Measurements from ENCODE around the gene ERLEC1. TPM values are rescaled to one million over a fixed set of nuclear protein-coding genes. Genes with fewer than 3 reads are reported as not detected.
A peak's percentile ranks its signal among the peaks of the same experiment; 100 is the strongest.

The ERLEC1 gene
- polyA plus RNA-seq, 1 donor from 2014 or later = 88.6 TPM

DNA sequence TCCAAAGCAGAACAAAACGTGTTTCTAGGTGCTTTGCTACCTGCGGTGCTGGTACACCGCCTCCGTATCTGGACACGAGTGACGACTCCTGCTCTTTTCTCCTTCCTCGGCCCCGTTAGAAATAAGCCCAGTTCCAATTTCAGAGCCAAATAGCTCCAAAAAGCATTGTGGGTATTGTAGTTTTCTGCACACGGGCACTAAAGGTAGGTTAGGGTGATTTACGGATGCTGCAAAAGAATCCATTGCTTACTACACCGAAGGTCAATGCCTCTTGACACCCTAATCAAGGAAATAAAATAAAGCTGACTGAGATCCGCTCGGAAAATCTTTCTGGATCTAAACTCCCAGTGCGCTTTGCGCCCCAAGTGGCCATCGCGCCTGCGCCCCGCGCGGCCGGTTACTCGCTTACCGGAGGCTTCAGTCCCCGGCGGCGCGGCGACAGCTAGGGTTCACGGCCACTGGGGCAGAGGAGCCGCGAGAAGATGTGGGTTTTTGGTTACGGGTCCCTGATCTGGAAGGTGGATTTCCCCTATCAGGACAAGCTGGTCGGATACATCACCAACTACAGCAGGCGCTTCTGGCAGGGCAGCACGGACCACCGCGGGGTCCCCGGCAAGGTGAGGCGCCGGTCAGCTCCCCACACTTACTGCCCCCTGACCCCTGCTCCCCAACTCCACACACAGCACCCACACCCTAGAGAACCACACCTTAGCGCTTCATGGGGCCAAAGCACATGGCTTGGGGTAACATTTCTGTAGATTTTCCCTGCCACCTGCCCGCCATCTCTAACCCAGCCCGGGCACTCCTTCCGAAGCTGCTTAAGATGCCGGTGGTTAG is 19.2 kb upstream of the ERLEC1 start, which contains the start of gene CHAC2:
CHAC2 (plus strand) TSS at position 400 of the 837 bp plus-strand sequence; CDS start at position 483, 83 bp downstream.
- no peaks in the 10 kb centered on the region for H3K27me3 ChIP-seq (ENCODE audit: insufficient read depth, low read depth, low read length)

DNA sequence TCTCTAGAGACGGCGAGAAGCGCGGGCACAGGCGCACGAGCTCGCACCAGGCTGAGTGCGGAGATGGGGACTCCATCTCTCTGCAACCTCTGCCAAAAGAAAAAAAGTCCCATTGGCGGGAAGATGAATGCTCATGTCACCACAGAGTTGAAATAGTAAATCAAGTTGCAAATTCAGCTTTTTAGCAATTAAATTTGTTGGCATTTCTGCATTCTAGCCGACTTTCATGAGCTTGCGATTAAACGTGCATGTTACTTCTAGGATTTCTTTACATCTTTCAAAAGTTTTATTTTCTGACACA is 18.7 kb upstream of the ERLEC1 start:
- H3K4me3 ChIP-seq (ENCODE audit: low read length) = peak overlapping the region; percentile 81
- no peaks in the 10 kb centered on the region for H3K9me3 ChIP-seq (ENCODE audit: low read length)
- H3K79me2 ChIP-seq (replicated peaks; ENCODE audit: insufficient read depth, low read length) = peaks cover 14% of the 10 kb centered on the region
- H3K27ac ChIP-seq (ENCODE audit: low read length) = peak overlapping the region; percentile 84
- H3F3A ChIP-seq (ENCODE audit: insufficient read depth, low read length, poor library complexity, severe bottlenecking) = no peaks in the 10 kb centered on the region
- no peaks in the 10 kb centered on the region for H3K36me3 ChIP-seq (ENCODE audit: insufficient read depth, low read length)
- H3K4me2 ChIP-seq (ENCODE audit: low read length) = peak overlapping the region; percentile 85
- peak overlapping the region; percentile 76 for H3K9ac ChIP-seq (ENCODE audit: low read length)
- H3K27me3 ChIP-seq (ENCODE audit: insufficient read depth, low read depth, low read length) = no peaks in the 10 kb centered on the region
- no peaks in the 10 kb centered on the region for H4K20me1 ChIP-seq (ENCODE audit: insufficient read depth)
- H3K9me2 ChIP-seq (ENCODE audit: insufficient read depth, low read length) = no peaks in the 10 kb centered on the region
- H2AFZ ChIP-seq (ENCODE audit: low read depth, low read length) = peak overlapping the region; percentile 89
- TF ChIP-seq EP300 (conservative IDR thresholded peaks at IDR 0.05; ENCODE audit: poor library complexity, severe bottlenecking) = no peak
- TF ChIP-seq EZH2 (IDR thresholded peaks at IDR 0.05; ENCODE audit: borderline replicate concordance, insufficient read depth, low read length, poor library complexity, severe bottlenecking) = no peak
- no peak for TF ChIP-seq SMC3 (conservative IDR thresholded peaks at IDR 0.05; ENCODE audit: poor library complexity)
- TF ChIP-seq, protein P1, sequence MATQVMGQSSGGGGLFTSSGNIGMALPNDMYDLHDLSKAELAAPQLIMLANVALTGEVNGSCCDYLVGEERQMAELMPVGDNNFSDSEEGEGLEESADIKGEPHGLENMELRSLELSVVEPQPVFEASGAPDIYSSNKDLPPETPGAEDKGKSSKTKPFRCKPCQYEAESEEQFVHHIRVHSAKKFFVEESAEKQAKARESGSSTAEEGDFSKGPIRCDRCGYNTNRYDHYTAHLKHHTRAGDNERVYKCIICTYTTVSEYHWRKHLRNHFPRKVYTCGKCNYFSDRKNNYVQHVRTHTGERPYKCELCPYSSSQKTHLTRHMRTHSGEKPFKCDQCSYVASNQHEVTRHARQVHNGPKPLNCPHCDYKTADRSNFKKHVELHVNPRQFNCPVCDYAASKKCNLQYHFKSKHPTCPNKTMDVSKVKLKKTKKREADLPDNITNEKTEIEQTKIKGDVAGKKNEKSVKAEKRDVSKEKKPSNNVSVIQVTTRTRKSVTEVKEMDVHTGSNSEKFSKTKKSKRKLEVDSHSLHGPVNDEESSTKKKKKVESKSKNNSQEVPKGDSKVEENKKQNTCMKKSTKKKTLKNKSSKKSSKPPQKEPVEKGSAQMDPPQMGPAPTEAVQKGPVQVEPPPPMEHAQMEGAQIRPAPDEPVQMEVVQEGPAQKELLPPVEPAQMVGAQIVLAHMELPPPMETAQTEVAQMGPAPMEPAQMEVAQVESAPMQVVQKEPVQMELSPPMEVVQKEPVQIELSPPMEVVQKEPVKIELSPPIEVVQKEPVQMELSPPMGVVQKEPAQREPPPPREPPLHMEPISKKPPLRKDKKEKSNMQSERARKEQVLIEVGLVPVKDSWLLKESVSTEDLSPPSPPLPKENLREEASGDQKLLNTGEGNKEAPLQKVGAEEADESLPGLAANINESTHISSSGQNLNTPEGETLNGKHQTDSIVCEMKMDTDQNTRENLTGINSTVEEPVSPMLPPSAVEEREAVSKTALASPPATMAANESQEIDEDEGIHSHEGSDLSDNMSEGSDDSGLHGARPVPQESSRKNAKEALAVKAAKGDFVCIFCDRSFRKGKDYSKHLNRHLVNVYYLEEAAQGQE (IDR thresholded peaks at IDR 0.05; ENCODE audit: borderline replicate concordance) = no peak
- TF ChIP-seq RAD21 (conservative IDR thresholded peaks at IDR 0.05) = no peak
- TF ChIP-seq, protein P2, sequence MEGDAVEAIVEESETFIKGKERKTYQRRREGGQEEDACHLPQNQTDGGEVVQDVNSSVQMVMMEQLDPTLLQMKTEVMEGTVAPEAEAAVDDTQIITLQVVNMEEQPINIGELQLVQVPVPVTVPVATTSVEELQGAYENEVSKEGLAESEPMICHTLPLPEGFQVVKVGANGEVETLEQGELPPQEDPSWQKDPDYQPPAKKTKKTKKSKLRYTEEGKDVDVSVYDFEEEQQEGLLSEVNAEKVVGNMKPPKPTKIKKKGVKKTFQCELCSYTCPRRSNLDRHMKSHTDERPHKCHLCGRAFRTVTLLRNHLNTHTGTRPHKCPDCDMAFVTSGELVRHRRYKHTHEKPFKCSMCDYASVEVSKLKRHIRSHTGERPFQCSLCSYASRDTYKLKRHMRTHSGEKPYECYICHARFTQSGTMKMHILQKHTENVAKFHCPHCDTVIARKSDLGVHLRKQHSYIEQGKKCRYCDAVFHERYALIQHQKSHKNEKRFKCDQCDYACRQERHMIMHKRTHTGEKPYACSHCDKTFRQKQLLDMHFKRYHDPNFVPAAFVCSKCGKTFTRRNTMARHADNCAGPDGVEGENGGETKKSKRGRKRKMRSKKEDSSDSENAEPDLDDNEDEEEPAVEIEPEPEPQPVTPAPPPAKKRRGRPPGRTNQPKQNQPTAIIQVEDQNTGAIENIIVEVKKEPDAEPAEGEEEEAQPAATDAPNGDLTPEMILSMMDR (IDR thresholded peaks at IDR 0.05; ENCODE audit: poor library complexity, severe bottlenecking) = no peak

More for the DNA sequence above, 19.2 kb upstream of the ERLEC1 start, which contains the start of gene CHAC2:
- Histone ChIP-seq H3K79me2 (replicated peaks; ENCODE audit: insufficient read depth, low read length) (peaks cover 14% of the 10 kb centered on the region), H3F3A (ENCODE audit: insufficient read depth, low read length, poor library complexity, severe bottlenecking) (no peaks in the 10 kb centered on the region), H3K36me3 (ENCODE audit: insufficient read depth, low read length) (no peaks in the 10 kb centered on the region), H4K20me1 (ENCODE audit: insufficient read depth) (no peaks in the 10 kb centered on the region), H3K9me3 (ENCODE audit: low read length) (no peaks in the 10 kb centered on the region), H3K4me2 (ENCODE audit: low read length) (peak within 1 kb of the TSS; percentile 85), H3K9me2 (ENCODE audit: insufficient read depth, low read length) (no peaks in the 10 kb centered on the region), H3K9ac (ENCODE audit: low read length) (peak within 1 kb of the TSS; percentile 76), H3K4me3 (ENCODE audit: low read length) (peak within 1 kb of the TSS; percentile 81), H3K27ac (ENCODE audit: low read length) (peak within 1 kb of the TSS; percentile 84), H2AFZ (ENCODE audit: low read depth, low read length) (peak within 1 kb of the TSS; percentile 89)
- no peak for TF ChIP-seq EP300 (conservative IDR thresholded peaks at IDR 0.05; ENCODE audit: poor library complexity, severe bottlenecking)
- no peak for TF ChIP-seq TAF1 (IDR thresholded peaks at IDR 0.05; ENCODE audit: low read depth)
- no peak for TF ChIP-seq RAD21 (conservative IDR thresholded peaks at IDR 0.05)
- peak; percentile 84 for TF ChIP-seq MXI1 (conservative IDR thresholded peaks at IDR 0.05; ENCODE audit: poor library complexity, severe bottlenecking)
- TF ChIP-seq, protein P1 (IDR thresholded peaks at IDR 0.05; ENCODE audit: borderline replicate concordance) = peak; percentile 23
- peak; percentile 63 for TF ChIP-seq POLR2AphosphoS5 (IDR thresholded peaks at IDR 0.05)
- no peak for TF ChIP-seq EZH2 (IDR thresholded peaks at IDR 0.05; ENCODE audit: borderline replicate concordance, insufficient read depth, low read length, poor library complexity, severe bottlenecking)
- TF ChIP-seq, protein P2 (IDR thresholded peaks at IDR 0.05; ENCODE audit: poor library complexity, severe bottlenecking) = peak; percentile 58
- TF ChIP-seq SMC3 (conservative IDR thresholded peaks at IDR 0.05; ENCODE audit: poor library complexity) = no peak

Data from neural cell (in vitro differentiated cells).